CD4-positive, CD25-positive, alpha-beta regulatory T cell (primary cell): ENCODE measurements around the gene CFAP99. TPM values are rescaled to one million over a fixed set of nuclear protein-coding genes. Genes with fewer than 3 reads are reported as not detected.

Source experiments
- ATAC-seq, 2 donors: fragments of 150-1000 bp; cut with Tn5 transposase; one replicate each; pipeline ENCODE4 v1.10.0; 2021; ENCODE audit warnings: low read depth in 2 of 2, moderate number of reproducible peaks in 2 of 2, moderate library complexity in 1 of 2
- DNase-seq, 3 donors: peaks; one replicate each; pipeline versions ENCODE4 v3.0.0 to v3.0.0-alpha.2; 2012 to 2022; ENCODE audit warnings: mixed read lengths in 1 of 3
- H3K27ac ChIP-seq: one replicate; pipeline ENCODE4 v1.7.0; 2013; ENCODE audit warnings: mild to moderate bottlenecking, low read length; ENCODE audit not compliant: insufficient read depth, poor library complexity, severe bottlenecking
- H3K27me3 ChIP-seq: one replicate; pipeline ENCODE4 v1.7.0; 2013; ENCODE audit warnings: low read length; ENCODE audit not compliant: control insufficient read depth, insufficient read depth
- H3K36me3 ChIP-seq: one replicate; pipeline ENCODE4 v1.7.0; 2013; ENCODE audit warnings: mild to moderate bottlenecking, low read length, moderate library complexity; ENCODE audit not compliant: control insufficient read depth, insufficient read depth
- H3K4me1 ChIP-seq: 2 replicates; pipeline ENCODE4 v1.7.0; 2013; ENCODE audit warnings: mild to moderate bottlenecking, low read length; ENCODE audit not compliant: insufficient read depth, control insufficient read depth, poor library complexity, severe bottlenecking
- H3K4me3 ChIP-seq: one replicate; pipeline ENCODE4 v1.7.0; 2013; ENCODE audit warnings: low read depth, mild to moderate bottlenecking, low read length, moderate library complexity
- H3K9me3 ChIP-seq, 2 experiments: 1 replicate in 1 of 2; 2 replicates in 1 of 2; pipeline ENCODE4 v1.7.0; 2013; ENCODE audit warnings: low read length in 2 of 2, mild to moderate bottlenecking in 1 of 2, moderate library complexity in 1 of 2; ENCODE audit not compliant: control insufficient read depth in 2 of 2
- H3K27ac Mint-ChIP-seq, 3 donors: one replicate each; pipeline ENCODE4 v1.8.0; 2020 to 2022; ENCODE audit warnings: mild to moderate bottlenecking in 3 of 3, mixed read lengths in 3 of 3, moderate library complexity in 2 of 3
- H3K27me3 Mint-ChIP-seq: one replicate; pipeline ENCODE4 v1.8.0; 2022; ENCODE audit warnings: mild to moderate bottlenecking, mixed read lengths
- H3K36me3 Mint-ChIP-seq: one replicate; pipeline ENCODE4 v1.8.0; 2020; ENCODE audit warnings: mixed read lengths
- H3K4me1 Mint-ChIP-seq, 4 donors: one replicate each; pipeline ENCODE4 v1.8.0; 2020 to 2022; ENCODE audit warnings: mixed read lengths in 4 of 4, mild to moderate bottlenecking in 1 of 4
- H3K4me3 Mint-ChIP-seq, 4 donors: one replicate each; pipeline ENCODE4 v1.8.0; 2020 to 2022; ENCODE audit warnings: mild to moderate bottlenecking in 4 of 4, mixed read lengths in 4 of 4, moderate library complexity in 3 of 4
- H3K9me3 Mint-ChIP-seq, 7 donors: one replicate each; pipeline ENCODE4 v1.8.0; 2020 to 2022; ENCODE audit warnings: mixed read lengths in 7 of 7, mild to moderate bottlenecking in 3 of 7, moderate library complexity in 2 of 7
- polyA plus RNA-seq, 4 donors: library from polyadenylated mRNA; unstranded; fragments of 300-500 nt; fragmentation: Illumina TruSeq; gene quantifications; one replicate each; pipeline ENCODE4 v1.2.3, GENCODE V29; 2021
- total RNA-seq: library from RNA; stranded (reverse); gene quantifications from one replicate; pipeline ENCODE4 v1.2.3, GENCODE V29; 2022

The CFAP99 gene
- total and polyA plus RNA-seq, 5 donors from 2014 or later: 0.20 TPM; not detected in 4

- ATAC-seq (no peak), DNase-seq (no peak)
- Mint-ChIP-seq H3K36me3 (no peaks in the 10 kb centered on the region), H3K27ac (no peak overlapping the region), H3K4me3 (no peak overlapping the region), H3K27me3 (no peaks in the 10 kb centered on the region), H3K4me1 (no peaks in the 10 kb centered on the region), H3K9me3 (peaks cover 0 to 2% (median 0%) of the 10 kb centered on the region in 7 donors)
- no peak overlapping the region for H3K4me3 ChIP-seq
- H3K4me1 ChIP-seq: no peaks in the 10 kb centered on the region
- no peak overlapping the region for H3K27ac ChIP-seq
- no peaks in the 10 kb centered on the region for H3K36me3 ChIP-seq
- H3K27me3 ChIP-seq: no peaks in the 10 kb centered on the region
- no peaks in the 10 kb centered on the region for H3K9me3 ChIP-seq
These were observed 31.0 kb downstream of the CFAP99 start for GRCh38 chr4:2449511-2450392.

- Histone ChIP-seq H3K9me3 (no peaks in the 10 kb centered on the region), H3K4me1 (no peaks in the 10 kb centered on the region), H3K4me3 (no peak overlapping the region), H3K27me3 (no peaks in the 10 kb centered on the region), H3K27ac (no peak overlapping the region), H3K36me3 (no peaks in the 10 kb centered on the region)
- H3K27ac Mint-ChIP-seq: no peak overlapping the region
- no peaks in the 10 kb centered on the region for H3K36me3 Mint-ChIP-seq
- no peaks in the 10 kb centered on the region for H3K27me3 Mint-ChIP-seq
- DNase-seq: no peak
- H3K9me3 Mint-ChIP-seq: peaks cover 0 to 2% (median 0%) of the 10 kb centered on the region in 7 donors
- no peaks in the 10 kb centered on the region for H3K4me1 Mint-ChIP-seq
- no peak overlapping the region for H3K4me3 Mint-ChIP-seq
- ATAC-seq: no peak
These were observed 31.8 kb downstream of the CFAP99 start for GRCh38 chr4:2450394-2451035.

- H3K36me3 Mint-ChIP-seq: no peaks in the 10 kb centered on the region
- Histone ChIP-seq H3K27me3 (no peaks in the 10 kb centered on the region), H3K4me3 (no peak overlapping the region), H3K27ac (no peak overlapping the region), H3K9me3 (no peaks in the 10 kb centered on the region), H3K4me1 (no peaks in the 10 kb centered on the region), H3K36me3 (no peaks in the 10 kb centered on the region)
- H3K4me1 Mint-ChIP-seq: no peaks in the 10 kb centered on the region
- no peaks in the 10 kb centered on the region for H3K27me3 Mint-ChIP-seq
- no peak overlapping the region for H3K4me3 Mint-ChIP-seq
- ATAC-seq (no peak), DNase-seq (no peak)
- H3K9me3 Mint-ChIP-seq: peaks cover 0 to 2% (median 0%) of the 10 kb centered on the region in 7 donors
- H3K27ac Mint-ChIP-seq: no peak overlapping the region
These were observed 32.3 kb downstream of the CFAP99 start for GRCh38 chr4:2451036-2451520.

- no peaks in the 10 kb centered on the region for H3K36me3 Mint-ChIP-seq
- DNase-seq (no peak), ATAC-seq (no peak)
- Histone ChIP-seq H3K4me1 (no peaks in the 10 kb centered on the region), H3K9me3 (no peaks in the 10 kb centered on the region), H3K4me3 (no peak overlapping the region), H3K36me3 (no peaks in the 10 kb centered on the region), H3K27me3 (no peaks in the 10 kb centered on the region), H3K27ac (no peak overlapping the region)
- H3K9me3 Mint-ChIP-seq: peaks cover 0 to 2% (median 0%) of the 10 kb centered on the region in 7 donors
- peak overlapping the region in 1 of 3 donors; percentile 78 for H3K27ac Mint-ChIP-seq
- no peak overlapping the region for H3K4me3 Mint-ChIP-seq
- H3K27me3 Mint-ChIP-seq: no peaks in the 10 kb centered on the region
- H3K4me1 Mint-ChIP-seq: no peaks in the 10 kb centered on the region
These were observed 33.3 kb downstream of the CFAP99 start for GRCh38 chr4:2451821-2452785.

GRCh38 chr4:2457481-2458295, 38.9 kb downstream of the CFAP99 start:
- peaks cover 8% of the 10 kb centered on the region for H3K4me1 ChIP-seq
- Mint-ChIP-seq H3K4me3 (no peak overlapping the region), H3K36me3 (no peaks in the 10 kb centered on the region), H3K27me3 (peaks cover 11% of the 10 kb centered on the region), H3K4me1 (peaks cover 0 to 5% (median 1%) of the 10 kb centered on the region in 4 donors), H3K9me3 (no peaks in the 10 kb centered on the region), H3K27ac (peak overlapping the region in 1 of 3 donors; percentile 42)
- H3K27ac ChIP-seq: no peak overlapping the region
- H3K4me3 ChIP-seq: no peak overlapping the region
- ATAC-seq (no peak), DNase-seq (peak in 1 of 3 donors; percentile 43)
- no peaks in the 10 kb centered on the region for H3K27me3 ChIP-seq
- H3K9me3 ChIP-seq: no peaks in the 10 kb centered on the region
- no peaks in the 10 kb centered on the region for H3K36me3 ChIP-seq

- H3K4me3 Mint-ChIP-seq: no peak overlapping the region
- H3K9me3 ChIP-seq: no peaks in the 10 kb centered on the region
These were observed 40.1 kb downstream of the CFAP99 start for GRCh38 chr4:2458546-2459491.

More at GRCh38 chr4:2458546-2459491, 40.1 kb downstream of the CFAP99 start:
- Histone ChIP-seq H3K4me1 (peaks cover 13% of the 10 kb centered on the region), H3K27me3 (no peaks in the 10 kb centered on the region), H3K4me3 (no peak overlapping the region), H3K36me3 (no peaks in the 10 kb centered on the region), H3K27ac (no peak overlapping the region)
- DNase-seq (no peak), ATAC-seq (no peak)
- Mint-ChIP-seq H3K36me3 (no peaks in the 10 kb centered on the region), H3K4me1 (peaks cover 0 to 10% (median 7%) of the 10 kb centered on the region in 4 donors), H3K27ac (no peak overlapping the region), H3K9me3 (no peaks in the 10 kb centered on the region), H3K27me3 (peaks cover 11% of the 10 kb centered on the region)
